Liver (tissue), 9 donors: Measurements from ENCODE around the gene BARHL1. TPM values are rescaled to one million over a fixed set of nuclear protein-coding genes. Genes with fewer than 3 reads are reported as not detected.

Experiments used
- DNase-seq: peaks from one replicate; pipeline ENCODE4 v3.0.0-alpha.2; 2017; ENCODE audit warnings: low spot score
- H3K27ac ChIP-seq, 2 donors: one replicate each; pipeline ENCODE4 v1.7.0; 2013; ENCODE audit warnings: inconsistent platforms in 2 of 2, low read length in 2 of 2, control low read depth in 1 of 2, low read depth in 1 of 2, mild to moderate bottlenecking in 1 of 2
- H3K27me3 ChIP-seq, 4 donors: one replicate each; pipeline versions ENCODE4 v1.6.1 to v1.7.0; 2013; ENCODE audit warnings: low read length in 3 of 4, inconsistent platforms in 1 of 4, mild to moderate bottlenecking in 1 of 4, moderate library complexity in 1 of 4; ENCODE audit not compliant: control insufficient read depth in 4 of 4, insufficient read depth in 4 of 4
- H3K36me3 ChIP-seq, 4 donors: one replicate each; pipeline versions ENCODE4 v1.6.1 to v1.7.0; 2013; ENCODE audit warnings: low read length in 3 of 4, mild to moderate bottlenecking in 3 of 4, low read depth in 1 of 4, moderate library complexity in 1 of 4; ENCODE audit not compliant: control insufficient read depth in 4 of 4, insufficient read depth in 3 of 4
- H3K4me1 ChIP-seq, 4 donors: one replicate each; pipeline versions ENCODE4 v1.6.1 to v1.7.0; 2013; ENCODE audit warnings: low read length in 3 of 4, mild to moderate bottlenecking in 3 of 4, moderate library complexity in 1 of 4; ENCODE audit not compliant: control insufficient read depth in 4 of 4, insufficient read depth in 4 of 4
- H3K4me3 ChIP-seq, 3 donors: one replicate each; pipeline versions ENCODE4 v1.6.1 to v1.7.0; 2013; ENCODE audit warnings: low read length in 3 of 3, control low read depth in 1 of 3, low read depth in 1 of 3, mild to moderate bottlenecking in 1 of 3
- H3K9ac ChIP-seq, 2 donors: one replicate each; pipeline ENCODE4 v1.7.0; 2013; ENCODE audit warnings: low read length in 2 of 2, mild to moderate bottlenecking in 2 of 2, moderate library complexity in 2 of 2, control low read depth in 1 of 2, low read depth in 1 of 2
- H3K9me3 ChIP-seq, 4 donors: one replicate each; pipeline versions ENCODE4 v1.6.1 to v1.7.0; 2013; ENCODE audit warnings: low read length in 3 of 4; ENCODE audit not compliant: control insufficient read depth in 4 of 4
- EGR1 ChIP-seq, 2 donors: IDR thresholded peaks; 2 replicates each; pipeline ENCODE4 v1.6.1; 2016 to 2018; ENCODE audit warnings: antibody characterized with exemption in 2 of 2, low read depth in 2 of 2
- FOXA1 ChIP-seq: IDR thresholded peaks from 2 replicates; pipeline ENCODE4 v1.6.1; 2016; ENCODE audit warnings: antibody characterized with exemption
- FOXA2 ChIP-seq: IDR thresholded peaks from 2 replicates; pipeline ENCODE4 v1.6.1; 2016; ENCODE audit warnings: antibody characterized with exemption
- GABPA ChIP-seq, 2 donors: IDR thresholded peaks in 1 of 2; conservative IDR thresholded peaks in 1 of 2; 2 replicates each; pipeline ENCODE4 v1.6.1; 2016; ENCODE audit warnings: antibody characterized with exemption in 2 of 2, mild to moderate bottlenecking in 1 of 2, moderate library complexity in 1 of 2
- HNF4A ChIP-seq, 2 donors: conservative IDR thresholded peaks; 2 replicates each; pipeline ENCODE4 v1.6.1; 2016; ENCODE audit warnings: antibody characterized with exemption in 2 of 2, mild to moderate bottlenecking in 2 of 2
- HNF4G ChIP-seq: IDR thresholded peaks from 2 replicates; pipeline ENCODE4 v1.6.1; 2016; ENCODE audit warnings: antibody characterized with exemption
- JUND ChIP-seq, 2 donors: IDR thresholded peaks; 2 replicates each; pipeline ENCODE4 v1.6.1; 2016; ENCODE audit warnings: antibody characterized with exemption in 2 of 2
- NR2F2 ChIP-seq: IDR thresholded peaks from 2 replicates; pipeline ENCODE4 v1.6.1; 2016; ENCODE audit warnings: antibody characterized with exemption
- RAD21 ChIP-seq, 2 donors: IDR thresholded peaks; 2 replicates each; pipeline ENCODE4 v1.6.1; 2016; ENCODE audit warnings: antibody characterized with exemption in 2 of 2, mild to moderate bottlenecking in 2 of 2
- RXRA ChIP-seq, 2 donors: IDR thresholded peaks; 2 replicates each; pipeline ENCODE4 v1.6.1; 2017 to 2018; ENCODE audit warnings: antibody characterized with exemption in 2 of 2, mild to moderate bottlenecking in 1 of 2
- SP1 ChIP-seq: IDR thresholded peaks from 2 replicates; pipeline ENCODE4 v1.6.1; 2018; ENCODE audit warnings: antibody characterized with exemption, mild to moderate bottlenecking
- TAF1 ChIP-seq: conservative IDR thresholded peaks from 2 replicates; pipeline ENCODE4 v1.6.1; 2016; ENCODE audit warnings: antibody characterized with exemption, mild to moderate bottlenecking
- YY1 ChIP-seq: IDR thresholded peaks from 2 replicates; pipeline ENCODE4 v1.6.1; 2016; ENCODE audit warnings: antibody characterized with exemption, mild to moderate bottlenecking
- WGBS: extraction: QIAGEN DNeasy Blood & Tissue Kit; methylation state at CpG from one replicate; pipeline ENCODE4 v1.1.7; 2013; 5-methylcytosine and 5-hydroxymethylcytosine counted together
- polyA plus RNA-seq, 2 donors: library from polyadenylated mRNA; stranded (reverse) in 1 of 2; unstranded in 1 of 2; fragments of 200-250 nt in 1 of 2; fragments of >200 nt in 1 of 2; fragmentation: Nextera tagmentation in 1 of 2; extraction: Ambion mirVana in 1 of 2; gene quantifications; one replicate each; pipeline versions ENCODE4 v1.2.1 to v1.2.3, GENCODE V29; 2013 to 2015
- total RNA-seq, 2 donors: library from RNA; depleted of rRNA; stranded (reverse); fragments of >200 nt; gene quantifications; one replicate each; pipeline ENCODE4 v1.2.3, GENCODE V29; 2014
- TF ChIP-seq, protein P1 (sequence below): fragments of 150-350 bp; IDR thresholded peaks from 2 replicates; pipeline ENCODE4 v1.5.1; 2017; ENCODE audit warnings: improper control_type of control experiment, low read depth, low read length; ENCODE audit not compliant: missing input control
- TF ChIP-seq, protein P2 (sequence below): IDR thresholded peaks from 2 replicates; pipeline ENCODE4 v1.6.1; 2016; ENCODE audit warnings: antibody characterized with exemption
- TF ChIP-seq, protein P3 (sequence below): IDR thresholded peaks from 2 replicates; pipeline ENCODE4 v1.6.1; 2016; ENCODE audit warnings: antibody characterized with exemption
- TF ChIP-seq, protein P4 (sequence below): IDR thresholded peaks from 2 replicates; pipeline ENCODE4 v1.6.1; 2016; ENCODE audit warnings: antibody characterized with exemption
- donor health status: healthy.
- donor health status: healthy.
- donor health status: healthy.
- donor health status: healthy.
- donor health status: healthy.

BARHL1 gene
- total and polyA plus RNA-seq, 4 donors: not detected

DNA sequence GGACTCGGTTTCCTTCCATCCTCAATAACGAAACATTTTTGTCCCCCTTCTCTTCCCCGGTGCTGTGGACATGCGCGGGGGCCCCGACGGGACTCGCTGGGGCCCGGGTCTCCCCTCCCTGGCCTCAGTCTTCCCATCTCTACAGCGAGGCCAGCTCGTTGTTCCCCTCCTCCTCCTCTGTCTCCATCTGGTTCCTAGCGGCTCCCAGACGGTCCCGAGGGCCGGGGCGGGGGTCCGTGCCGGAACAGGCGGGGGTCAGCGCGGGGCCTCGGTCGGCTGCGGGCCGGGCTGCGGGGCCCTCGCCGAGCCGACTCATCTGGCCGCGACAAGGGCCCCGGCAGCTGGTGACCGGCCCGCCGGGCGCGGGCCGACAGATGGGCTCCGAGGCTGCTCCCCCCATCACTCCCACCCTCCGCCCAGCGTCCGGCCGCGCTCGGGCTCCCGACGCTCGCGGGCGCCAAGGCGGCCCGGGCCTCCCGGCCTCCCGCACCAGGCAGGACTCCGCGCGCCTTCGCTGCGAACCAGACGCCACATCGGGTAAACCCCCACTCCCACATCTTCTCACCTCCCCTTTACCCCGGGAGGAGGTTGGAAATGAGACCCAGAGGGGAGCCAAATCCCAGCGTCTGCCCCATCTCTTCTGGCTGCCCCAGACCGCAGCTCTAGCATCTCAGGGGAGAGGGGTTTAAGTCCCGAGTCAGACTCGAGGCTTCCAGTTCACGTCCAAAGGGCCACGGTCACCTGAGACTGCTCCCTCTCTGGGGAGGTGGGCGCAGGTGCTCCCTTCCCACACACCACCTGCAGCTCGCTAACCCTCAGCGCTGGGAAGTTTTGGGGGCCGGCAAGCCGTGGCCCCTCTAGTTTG, 8.1 kb downstream of the BARHL1 start:
- no peak for TF ChIP-seq HNF4A (conservative IDR thresholded peaks at IDR 0.05)
- TF ChIP-seq, protein P1, sequence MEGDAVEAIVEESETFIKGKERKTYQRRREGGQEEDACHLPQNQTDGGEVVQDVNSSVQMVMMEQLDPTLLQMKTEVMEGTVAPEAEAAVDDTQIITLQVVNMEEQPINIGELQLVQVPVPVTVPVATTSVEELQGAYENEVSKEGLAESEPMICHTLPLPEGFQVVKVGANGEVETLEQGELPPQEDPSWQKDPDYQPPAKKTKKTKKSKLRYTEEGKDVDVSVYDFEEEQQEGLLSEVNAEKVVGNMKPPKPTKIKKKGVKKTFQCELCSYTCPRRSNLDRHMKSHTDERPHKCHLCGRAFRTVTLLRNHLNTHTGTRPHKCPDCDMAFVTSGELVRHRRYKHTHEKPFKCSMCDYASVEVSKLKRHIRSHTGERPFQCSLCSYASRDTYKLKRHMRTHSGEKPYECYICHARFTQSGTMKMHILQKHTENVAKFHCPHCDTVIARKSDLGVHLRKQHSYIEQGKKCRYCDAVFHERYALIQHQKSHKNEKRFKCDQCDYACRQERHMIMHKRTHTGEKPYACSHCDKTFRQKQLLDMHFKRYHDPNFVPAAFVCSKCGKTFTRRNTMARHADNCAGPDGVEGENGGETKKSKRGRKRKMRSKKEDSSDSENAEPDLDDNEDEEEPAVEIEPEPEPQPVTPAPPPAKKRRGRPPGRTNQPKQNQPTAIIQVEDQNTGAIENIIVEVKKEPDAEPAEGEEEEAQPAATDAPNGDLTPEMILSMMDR: no peak
- no peak for TF ChIP-seq YY1
- TF ChIP-seq FOXA1: no peak
- no peak for TF ChIP-seq GABPA (IDR thresholded peaks at IDR 0.05 in 1 of 2, conservative IDR thresholded peaks at IDR 0.05 in 1 of 2)
- TF ChIP-seq NR2F2: no peak
- Histone ChIP-seq H3K27me3 (peaks cover 0 to 32% (median 13%) of the 10 kb centered on the region in 4 donors), H3K9me3 (no peaks in the 10 kb centered on the region), H3K4me3 (no peak overlapping the region), H3K4me1 (peaks cover 0 to 5% (median 2%) of the 10 kb centered on the region in 4 donors), H3K36me3 (peaks cover 0 to 14% (median 11%) of the 10 kb centered on the region in 4 donors), H3K9ac (no peak overlapping the region), H3K27ac (no peak overlapping the region)
- 5% methylated on average over 73 of the region's 73 CpGs for WGBS
- no peak for DNase-seq

DNA sequence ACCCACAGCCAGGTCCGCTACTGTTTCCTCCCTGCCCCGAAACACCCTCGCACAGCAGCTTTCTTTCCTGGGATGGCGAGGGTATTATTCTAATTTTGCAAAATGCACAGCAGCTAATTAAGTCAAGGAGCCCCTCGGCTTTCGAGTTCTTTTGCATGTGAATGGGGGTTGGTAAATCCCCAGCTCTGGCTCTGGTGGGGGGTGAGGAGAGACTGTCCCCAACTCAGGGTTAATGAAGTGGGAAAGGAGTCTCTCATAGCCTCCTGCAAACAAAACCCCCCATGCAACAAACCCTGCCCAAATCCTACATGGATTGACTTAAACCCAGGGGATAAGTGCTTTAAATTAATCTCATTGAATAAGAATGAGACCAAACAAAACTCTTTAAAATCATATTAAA, 8.8 kb downstream of the BARHL1 start:
- Histone ChIP-seq H3K36me3 (peaks cover 0 to 16% (median 13%) of the 10 kb centered on the region in 4 donors), H3K27ac (no peak overlapping the region), H3K27me3 (peaks cover 0 to 27% (median 8%) of the 10 kb centered on the region in 4 donors), H3K9me3 (no peaks in the 10 kb centered on the region), H3K4me3 (no peak overlapping the region), H3K4me1 (peaks cover 0 to 5% (median 2%) of the 10 kb centered on the region in 4 donors), H3K9ac (no peak overlapping the region)
- 20% methylated on average over 6 of the region's 6 CpGs for WGBS
- DNase-seq: no peak
- TF ChIP-seq, protein P2, sequence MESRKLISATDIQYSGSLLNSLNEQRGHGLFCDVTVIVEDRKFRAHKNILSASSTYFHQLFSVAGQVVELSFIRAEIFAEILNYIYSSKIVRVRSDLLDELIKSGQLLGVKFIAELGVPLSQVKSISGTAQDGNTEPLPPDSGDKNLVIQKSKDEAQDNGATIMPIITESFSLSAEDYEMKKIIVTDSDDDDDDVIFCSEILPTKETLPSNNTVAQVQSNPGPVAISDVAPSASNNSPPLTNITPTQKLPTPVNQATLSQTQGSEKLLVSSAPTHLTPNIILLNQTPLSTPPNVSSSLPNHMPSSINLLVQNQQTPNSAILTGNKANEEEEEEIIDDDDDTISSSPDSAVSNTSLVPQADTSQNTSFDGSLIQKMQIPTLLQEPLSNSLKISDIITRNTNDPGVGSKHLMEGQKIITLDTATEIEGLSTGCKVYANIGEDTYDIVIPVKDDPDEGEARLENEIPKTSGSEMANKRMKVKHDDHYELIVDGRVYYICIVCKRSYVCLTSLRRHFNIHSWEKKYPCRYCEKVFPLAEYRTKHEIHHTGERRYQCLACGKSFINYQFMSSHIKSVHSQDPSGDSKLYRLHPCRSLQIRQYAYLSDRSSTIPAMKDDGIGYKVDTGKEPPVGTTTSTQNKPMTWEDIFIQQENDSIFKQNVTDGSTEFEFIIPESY: no peak
- no peak for TF ChIP-seq RAD21 (IDR thresholded peaks at IDR 0.05)
- no peak for TF ChIP-seq RXRA (IDR thresholded peaks at IDR 0.05)
- no peak for TF ChIP-seq SP1
- no peak for TF ChIP-seq TAF1
- TF ChIP-seq EGR1 (IDR thresholded peaks at IDR 0.05; ENCODE audit: low read depth in 2 of 2): no peak
- TF ChIP-seq NR2F2: no peak
- no peak for TF ChIP-seq FOXA2
- no peak for TF ChIP-seq HNF4A (conservative IDR thresholded peaks at IDR 0.05)
- no peak for TF ChIP-seq JUND (IDR thresholded peaks at IDR 0.05)
- TF ChIP-seq, protein P1: no peak
- TF ChIP-seq, protein P3, sequence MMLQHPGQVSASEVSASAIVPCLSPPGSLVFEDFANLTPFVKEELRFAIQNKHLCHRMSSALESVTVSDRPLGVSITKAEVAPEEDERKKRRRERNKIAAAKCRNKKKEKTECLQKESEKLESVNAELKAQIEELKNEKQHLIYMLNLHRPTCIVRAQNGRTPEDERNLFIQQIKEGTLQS: no peak
- no peak for TF ChIP-seq HNF4G
- TF ChIP-seq, protein P4, sequence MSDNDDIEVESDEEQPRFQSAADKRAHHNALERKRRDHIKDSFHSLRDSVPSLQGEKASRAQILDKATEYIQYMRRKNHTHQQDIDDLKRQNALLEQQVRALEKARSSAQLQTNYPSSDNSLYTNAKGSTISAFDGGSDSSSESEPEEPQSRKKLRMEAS: no peak
- no peak for TF ChIP-seq FOXA1
